SK-N-SH (cell line): ENCODE measurements around the gene TSPAN4.

ENCODE experiments used
- RCOR1 ChIP-seq: fragments of 150-350 bp; IDR thresholded peaks from 2 replicates; pipeline ENCODE4 v1.6.1; 2017; ENCODE audit warnings: antibody characterized with exemption, low read length
- SIN3A ChIP-seq: IDR thresholded peaks from 2 replicates; pipeline ENCODE4 v1.6.1; 2012; ENCODE audit warnings: low read depth, mild to moderate bottlenecking, low read length, moderate library complexity, borderline replicate concordance
- TF ChIP-seq, protein P1 (sequence below): fragments of 200-600 bp; sonication (generic); IDR thresholded peaks from 2 replicates; pipeline ENCODE4 v1.6.1; 2017; ENCODE audit warnings: antibody characterized with exemption, mild to moderate bottlenecking, moderate library complexity
- TF ChIP-seq, protein P2 (sequence below): IDR thresholded peaks from 2 replicates; pipeline ENCODE4 v1.6.1; 2012; ENCODE audit warnings: mild to moderate bottlenecking, low read depth, low read length, moderate library complexity

DNA sequence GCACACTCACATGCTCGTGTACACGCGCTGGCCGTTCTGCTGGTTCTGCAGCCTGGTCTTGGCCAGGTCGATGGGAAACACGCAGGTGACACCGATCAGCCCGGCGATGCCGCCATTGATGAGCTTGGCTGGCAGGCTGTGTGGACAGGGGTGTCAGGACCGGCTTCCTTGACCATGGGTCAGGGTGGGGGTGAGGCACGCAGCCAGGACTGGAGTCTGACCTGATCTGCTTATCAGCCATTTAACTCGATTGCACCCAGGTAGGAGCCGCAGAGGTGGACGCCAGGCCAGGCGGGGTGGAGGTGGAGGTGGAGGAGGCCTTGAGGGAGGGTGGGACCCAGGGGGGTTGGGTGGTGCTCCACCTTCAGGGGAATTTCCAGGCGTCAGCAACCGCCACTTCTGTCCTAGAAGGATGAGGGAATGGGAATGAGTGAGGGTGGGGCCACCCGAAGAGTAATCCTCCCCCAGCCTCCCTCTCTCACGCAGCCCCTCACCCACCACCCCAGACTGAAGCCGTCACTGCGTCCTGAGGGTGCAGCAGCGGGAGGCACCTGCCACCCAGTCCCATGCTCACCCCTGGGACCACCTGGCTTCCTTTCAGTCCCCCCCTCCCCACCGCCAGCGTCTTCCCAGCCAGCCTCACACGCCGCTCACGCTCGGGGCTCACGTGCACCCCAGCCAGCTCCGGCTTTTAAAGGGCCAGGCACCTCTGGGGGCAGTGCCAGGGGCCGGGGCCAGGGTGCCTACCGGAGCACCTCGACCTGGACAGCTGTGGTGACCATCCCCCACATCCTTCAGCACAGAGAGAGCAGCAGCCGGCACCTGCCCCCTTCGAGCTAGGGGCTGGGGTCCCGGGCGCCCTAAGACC lies 47.7 kb upstream of the TSPAN4 start:
- TF ChIP-seq SIN3A (no peak), RCOR1 (no peak)
- TF ChIP-seq, protein P1, sequence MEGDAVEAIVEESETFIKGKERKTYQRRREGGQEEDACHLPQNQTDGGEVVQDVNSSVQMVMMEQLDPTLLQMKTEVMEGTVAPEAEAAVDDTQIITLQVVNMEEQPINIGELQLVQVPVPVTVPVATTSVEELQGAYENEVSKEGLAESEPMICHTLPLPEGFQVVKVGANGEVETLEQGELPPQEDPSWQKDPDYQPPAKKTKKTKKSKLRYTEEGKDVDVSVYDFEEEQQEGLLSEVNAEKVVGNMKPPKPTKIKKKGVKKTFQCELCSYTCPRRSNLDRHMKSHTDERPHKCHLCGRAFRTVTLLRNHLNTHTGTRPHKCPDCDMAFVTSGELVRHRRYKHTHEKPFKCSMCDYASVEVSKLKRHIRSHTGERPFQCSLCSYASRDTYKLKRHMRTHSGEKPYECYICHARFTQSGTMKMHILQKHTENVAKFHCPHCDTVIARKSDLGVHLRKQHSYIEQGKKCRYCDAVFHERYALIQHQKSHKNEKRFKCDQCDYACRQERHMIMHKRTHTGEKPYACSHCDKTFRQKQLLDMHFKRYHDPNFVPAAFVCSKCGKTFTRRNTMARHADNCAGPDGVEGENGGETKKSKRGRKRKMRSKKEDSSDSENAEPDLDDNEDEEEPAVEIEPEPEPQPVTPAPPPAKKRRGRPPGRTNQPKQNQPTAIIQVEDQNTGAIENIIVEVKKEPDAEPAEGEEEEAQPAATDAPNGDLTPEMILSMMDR, result no peak
- TF ChIP-seq, protein P2, sequence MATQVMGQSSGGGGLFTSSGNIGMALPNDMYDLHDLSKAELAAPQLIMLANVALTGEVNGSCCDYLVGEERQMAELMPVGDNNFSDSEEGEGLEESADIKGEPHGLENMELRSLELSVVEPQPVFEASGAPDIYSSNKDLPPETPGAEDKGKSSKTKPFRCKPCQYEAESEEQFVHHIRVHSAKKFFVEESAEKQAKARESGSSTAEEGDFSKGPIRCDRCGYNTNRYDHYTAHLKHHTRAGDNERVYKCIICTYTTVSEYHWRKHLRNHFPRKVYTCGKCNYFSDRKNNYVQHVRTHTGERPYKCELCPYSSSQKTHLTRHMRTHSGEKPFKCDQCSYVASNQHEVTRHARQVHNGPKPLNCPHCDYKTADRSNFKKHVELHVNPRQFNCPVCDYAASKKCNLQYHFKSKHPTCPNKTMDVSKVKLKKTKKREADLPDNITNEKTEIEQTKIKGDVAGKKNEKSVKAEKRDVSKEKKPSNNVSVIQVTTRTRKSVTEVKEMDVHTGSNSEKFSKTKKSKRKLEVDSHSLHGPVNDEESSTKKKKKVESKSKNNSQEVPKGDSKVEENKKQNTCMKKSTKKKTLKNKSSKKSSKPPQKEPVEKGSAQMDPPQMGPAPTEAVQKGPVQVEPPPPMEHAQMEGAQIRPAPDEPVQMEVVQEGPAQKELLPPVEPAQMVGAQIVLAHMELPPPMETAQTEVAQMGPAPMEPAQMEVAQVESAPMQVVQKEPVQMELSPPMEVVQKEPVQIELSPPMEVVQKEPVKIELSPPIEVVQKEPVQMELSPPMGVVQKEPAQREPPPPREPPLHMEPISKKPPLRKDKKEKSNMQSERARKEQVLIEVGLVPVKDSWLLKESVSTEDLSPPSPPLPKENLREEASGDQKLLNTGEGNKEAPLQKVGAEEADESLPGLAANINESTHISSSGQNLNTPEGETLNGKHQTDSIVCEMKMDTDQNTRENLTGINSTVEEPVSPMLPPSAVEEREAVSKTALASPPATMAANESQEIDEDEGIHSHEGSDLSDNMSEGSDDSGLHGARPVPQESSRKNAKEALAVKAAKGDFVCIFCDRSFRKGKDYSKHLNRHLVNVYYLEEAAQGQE, result no peak
